K562 (cell line): ENCODE data around the gene PACRG. TPM values are rescaled to one million over a fixed set of nuclear protein-coding genes. Genes with fewer than 3 reads are reported as not detected.

Experiments
- ATAC-seq: fragments of 200-7000 bp; cut with Tn5 transposase; 3 replicates; pipeline ENCODE4 v1.9.1; 2020; ENCODE audit warnings: moderate library complexity
- BruUV-seq: library from RNA; stranded (reverse); fragments of 400-500 nt; replicated peaks from 2 replicates; lab custom pipeline; 2021; lab: Mats Ljungman, UMichigan
- CTCF ChIA-PET: fragments of 300-600 bp; formaldehyde crosslinking; extraction: SDS; loops from one replicate; lab custom pipeline; 2021; ENCODE audit warnings: low intra/inter-chr PET ratio; lab: Yijun Ruan, JAX
- POLR2A ChIA-PET: fragments of 300-600, 350-650 bp; sonication (Branson Sonifier 250); formaldehyde crosslinking; extraction: SDS; loops from one replicate; lab custom pipeline; 2021; ENCODE audit warnings: antibody characterized with exemption, inconsistent platforms; lab: Yijun Ruan, JAX
- DNase-seq, 4 experiments: peaks; one replicate each; pipeline versions ENCODE4 v3.0.0 to v3.0.0-alpha.2; 2011 to 2018; ENCODE audit warnings: low spot score in 3 of 4, mixed read lengths in 3 of 4; ENCODE audit errors: extremely low read depth in 1 of 4
- FAIRE-seq: peaks from 2 replicates; lab custom pipeline; 2011; peaks lifted over from hg19 to GRCh38; lab: Jason Lieb, UNC
- H2AFZ ChIP-seq: 2 replicates; pipeline ENCODE4 v1.6.0; 2011; ENCODE audit warnings: low read depth, low read length, control low read depth, inconsistent platforms
- H3K27ac ChIP-seq: fragments of 200-600 bp; 3 replicates; pipeline ENCODE4 v1.8.0; 2011; ENCODE audit warnings: low read depth, mild to moderate bottlenecking, control low read depth, inconsistent platforms, low read length, moderate library complexity, mixed read lengths; ENCODE audit errors: extremely low read depth
- H3K27me3 ChIP-seq, 2 experiments: fragments of 300-600 bp in 1 of 2; 2 replicates in 1 of 2; 3 replicates in 1 of 2; pipeline versions ENCODE4 v1.6.0 to v1.8.0; 2011; ENCODE audit warnings: inconsistent platforms in 2 of 2, low read length in 2 of 2, mild to moderate bottlenecking in 1 of 2, mixed read lengths in 1 of 2, moderate library complexity in 1 of 2; ENCODE audit not compliant: control insufficient read depth in 2 of 2, insufficient read depth in 2 of 2
- H3K36me3 ChIP-seq: fragments of 300-600 bp; 3 replicates; pipeline ENCODE4 v1.8.0; 2011; ENCODE audit warnings: mild to moderate bottlenecking, low read length, inconsistent platforms; ENCODE audit not compliant: control insufficient read depth, insufficient read depth
- H3K4me1 ChIP-seq, 2 experiments: fragments of 200-600 bp in 1 of 2; replicated peaks in 1 of 2; 2 replicates in 1 of 2; 3 replicates in 1 of 2; pipeline versions ENCODE4 v1.5.1 to v1.8.0; 2011; ENCODE audit warnings: inconsistent platforms in 2 of 2, low read length in 2 of 2, mild to moderate bottlenecking in 1 of 2, mixed read lengths in 1 of 2, moderate library complexity in 1 of 2; ENCODE audit not compliant: control insufficient read depth in 2 of 2, insufficient read depth in 2 of 2
- H3K4me2 ChIP-seq: 2 replicates; pipeline ENCODE4 v1.6.1; 2011; ENCODE audit warnings: low read length, control low read depth, inconsistent platforms, mixed read lengths; ENCODE audit not compliant: insufficient read depth
- H3K4me3 ChIP-seq: fragments of 200-600 bp; sonication (generic), shearing (Covaris generic); 2 replicates; pipeline ENCODE4 v1.5.1; 2016; ENCODE audit warnings: control low read depth, inconsistent platforms
- H3K79me2 ChIP-seq: fragments of 200-600 bp; 3 replicates; pipeline ENCODE4 v1.8.0; 2011; ENCODE audit warnings: low read length, inconsistent platforms; ENCODE audit not compliant: control insufficient read depth, insufficient read depth
- H3K9ac ChIP-seq, 2 experiments: 2 replicates each; pipeline versions ENCODE4 v1.6.0 to v1.6.1; 2011; ENCODE audit warnings: low read depth in 2 of 2, low read length in 2 of 2, control low read depth in 1 of 2, inconsistent platforms in 1 of 2, mild to moderate bottlenecking in 1 of 2, mixed read lengths in 1 of 2; ENCODE audit not compliant: insufficient read depth in 1 of 2
- H3K9me1 ChIP-seq: one replicate; pipeline ENCODE4 v1.6.0; 2011; ENCODE audit warnings: inconsistent platforms, mild to moderate bottlenecking, low read length, moderate library complexity; ENCODE audit not compliant: control insufficient read depth, insufficient read depth
- H3K9me3 ChIP-seq: replicated peaks from 2 replicates; pipeline ENCODE4 v1.5.1; 2011; ENCODE audit warnings: low read depth, low read length, inconsistent platforms; ENCODE audit not compliant: control insufficient read depth, insufficient read depth
- H4K20me1 ChIP-seq: replicated peaks from 2 replicates; pipeline ENCODE4 v1.6.1; 2011; ENCODE audit warnings: low read length, inconsistent platforms, mixed read lengths; ENCODE audit not compliant: control insufficient read depth, insufficient read depth
- AFF1 ChIP-seq, 2 experiments: fragments of 450-650 bp; IDR thresholded peaks; 2 replicates each; pipeline ENCODE4 v1.6.1; 2018; ENCODE audit warnings: mild to moderate bottlenecking in 2 of 2, low read depth in 1 of 2; ENCODE audit not compliant: partially characterized antibody in 2 of 2
- GTF2F1 ChIP-seq: IDR thresholded peaks from 2 replicates; pipeline ENCODE4 v1.6.1; 2011; ENCODE audit warnings: low read depth, low read length, improper control_type of control experiment
- NEUROD1 ChIP-seq: fragments of 150-350 bp; IDR thresholded peaks from 2 replicates; pipeline ENCODE4 v1.6.1; 2014; ENCODE audit warnings: borderline replicate concordance, low read length, low read depth; ENCODE audit not compliant: partially characterized antibody
- SPI1 ChIP-seq: IDR thresholded peaks from 2 replicates; pipeline ENCODE4 v1.6.1; 2011; ENCODE audit warnings: low read depth, low read length, control low read depth, borderline replicate concordance
- ZNF589 ChIP-seq: fragments of 200-800 bp; sonication (Bioruptor generic); IDR thresholded peaks from 2 replicates; pipeline ENCODE4 v1.6.1; 2016; ENCODE audit warnings: low read depth, missing genetic modification characterization, missing compliant biosample characterization
- ZNF79 ChIP-seq: fragments of 250-450 bp; sonication (Bioruptor Pico); IDR thresholded peaks from 2 replicates; pipeline ENCODE4 v1.4.0; 2020; ENCODE audit warnings: low read depth, mild to moderate bottlenecking, moderate library complexity
- WGBS: fragments of 100-300 bp; shearing (Covaris generic); methylation state at CpG from one replicate; pipeline ENCODE4 v1.1.6; 2016; ENCODE audit warnings: low coverage, mixed read lengths; ENCODE audit not compliant: insufficient coverage; ENCODE audit errors: missing lambda C conversion rate; 5-methylcytosine and 5-hydroxymethylcytosine counted together
- in situ Hi-C: fragments of 300-500 bp; cut with MboI; formaldehyde crosslinking; loops from 4 replicates; pipeline ENCODE4 v1.15.0; 2018; ENCODE audit warnings: inconsistent platforms, mixed read lengths
- intact Hi-C: fragments of 100-400 bp; cut with micrococcal nuclease; formaldehyde crosslinking; loops from 2 replicates; pipeline ENCODE4 v1.14.2; 2022
- polyA plus RNA-seq, 8 experiments: library from polyadenylated mRNA; depleted of rRNA in 4 of 8; stranded (reverse) in 5 of 8; unstranded in 3 of 8; fragments of >200 nt; fragmentation: Nextera tagmentation in 2 of 8; fragmentation: Illumina TruSeq in 1 of 8; extraction: Ambion mirVana in 2 of 8; extraction: Trizol in 1 of 8; gene quantifications; 2 replicates each; pipeline versions ENCODE4 v1.2.1 to v1.2.3, GENCODE V29; 2011 to 2014; ENCODE audit warnings: inconsistent platforms in 1 of 8, missing spikeins in 1 of 8
- total RNA-seq, 7 experiments: library from RNA; depleted of rRNA in 6 of 7; stranded (reverse); fragments of >200 nt in 6 of 7; fragmentation: Illumina TruSeq in 2 of 7; extraction: Trizol in 2 of 7; gene quantifications; 2 replicates each; pipeline versions ENCODE4 v1.2.1 to v1.2.3, GENCODE V29; 2011 to 2021; ENCODE audit warnings: low replicate concordance in 1 of 7

PACRG gene
- total and polyA plus RNA-seq, 9 of the 15 experiments (the other 6 are each of a cell fraction or from before 2014, with no cell fraction given) = 0.04 TPM; not detected in 8

DNA sequence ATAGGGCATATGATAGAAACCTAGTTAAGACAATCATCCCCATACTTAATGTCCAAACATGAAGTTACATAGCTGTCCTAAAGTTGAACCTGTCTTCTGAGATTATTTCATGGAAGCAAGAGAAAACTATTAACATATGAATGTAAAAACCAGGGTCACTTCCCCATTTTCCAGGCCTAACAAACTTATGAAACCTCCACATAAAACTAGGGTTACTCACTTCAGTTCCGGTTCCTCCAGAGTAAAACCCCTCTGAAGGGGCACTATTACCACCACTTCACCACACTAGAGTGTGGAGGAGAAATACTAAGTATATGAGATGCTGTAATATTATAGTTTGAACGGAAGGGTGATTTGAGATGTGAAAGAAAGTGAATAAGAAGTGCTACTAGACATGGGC lies 15.1 kb upstream of the PACRG start:
- no TSS peak for BruUV-seq
- Histone ChIP-seq H3K4me2 (no peak overlapping the region), H3K9ac (no peak overlapping the region), H2AFZ (no peak overlapping the region), H3K9me1 (no peaks in the 10 kb centered on the region), H3K79me2 (no peaks in the 10 kb centered on the region), H3K9me3 (no peaks in the 10 kb centered on the region), H3K27me3 (no peaks in the 10 kb centered on the region), H3K4me3 (no peak overlapping the region), H3K36me3 (no peaks in the 10 kb centered on the region), H4K20me1 (no peaks in the 10 kb centered on the region), H3K4me1 (no peaks in the 10 kb centered on the region), H3K27ac (no peak overlapping the region)
- ATAC-seq (no peak), FAIRE-seq (no peak), DNase-seq (no peak)
- TF ChIP-seq ZNF79 (CRISPR knock-in tag) (no peak), SPI1 (peak; percentile 38; the same call in 1 of the 2 replicates)
- ChIA-PET CTCF (no interaction called here), POLR2A (interaction anchor here (0.8 kb wide), 1 partner anchor 108 kb away, joined by 3 read pairs; no protein-coding TSS in a partner anchor)
- intact Hi-C loops (no loop called here), in situ Hi-C loops (no loop called here)
- WGBS = 3% methylated on average over 2 of the region's 2 CpGs

DNA sequence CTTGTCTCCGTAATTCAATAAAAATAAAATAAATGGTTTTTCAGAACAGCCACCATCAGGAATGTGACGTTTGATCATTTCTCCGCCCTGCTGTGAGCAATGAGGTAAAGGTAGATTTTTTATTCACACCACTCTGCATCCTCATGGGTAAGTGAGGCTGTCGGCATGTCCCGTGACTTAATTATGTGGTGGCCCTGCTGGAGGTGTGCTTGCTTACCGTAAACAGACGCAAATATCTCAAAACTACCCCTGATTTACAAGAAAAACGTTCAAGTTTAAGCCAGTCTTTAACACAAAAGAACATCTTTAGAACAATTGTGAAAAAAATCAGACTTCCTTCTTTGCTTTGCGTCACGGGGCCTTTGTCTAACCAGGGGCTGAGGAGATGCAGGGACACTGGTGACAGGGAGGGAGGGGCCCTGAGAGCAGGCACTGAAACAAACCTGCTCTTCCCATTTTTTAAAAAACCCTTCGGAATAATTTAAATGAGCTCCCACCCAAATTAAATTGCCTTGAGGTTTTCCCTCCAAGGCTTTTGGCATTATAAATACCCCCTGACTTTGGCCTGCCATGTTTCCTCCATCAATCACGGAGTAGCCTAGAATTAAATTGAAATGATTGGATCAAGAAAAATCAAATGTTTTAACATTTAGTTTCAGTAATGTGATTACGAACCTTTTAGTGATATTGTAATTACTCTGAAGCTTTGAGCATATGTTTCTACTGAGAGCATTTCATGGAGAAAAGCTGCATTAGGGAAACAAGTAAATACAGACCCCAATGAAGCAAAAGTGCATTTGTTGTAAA lies 13.6 kb upstream of the PACRG start:
- FAIRE-seq (no peak), ATAC-seq (no peak), DNase-seq (no peak)
- Histone ChIP-seq H3K4me2 (no peak overlapping the region), H2AFZ (no peak overlapping the region), H3K27ac (no peak overlapping the region), H3K9ac (no peak overlapping the region), H3K4me3 (no peak overlapping the region), H3K9me1 (no peaks in the 10 kb centered on the region), H4K20me1 (no peaks in the 10 kb centered on the region), H3K9me3 (no peaks in the 10 kb centered on the region), H3K36me3 (no peaks in the 10 kb centered on the region)
- intact Hi-C loops = no loop called here
- WGBS = under 1% methylated on average over 13 of the region's 13 CpGs
- CTCF ChIA-PET = no interaction called here
- no TSS peak for BruUV-seq
- POLR2A ChIA-PET = interaction anchor here (1.2 kb wide), 1 partner anchor 12 kb away, joined by 5 read pairs; no protein-coding TSS in a partner anchor
- TF ChIP-seq NEUROD1 = no peak
- TF ChIP-seq ZNF589 = no peak
- no peak for TF ChIP-seq AFF1 (IDR thresholded peaks at IDR 0.05; ENCODE audit: low read depth in 1 of 2, partially characterized antibody in 2 of 2)
- no peak for TF ChIP-seq GTF2F1
- TF ChIP-seq, all 486 proteins: peak for 0
- Histone ChIP-seq H3K4me1 (no peaks in the 10 kb centered on the region), H3K79me2 (no peaks in the 10 kb centered on the region), H3K27me3 (no peaks in the 10 kb centered on the region)
- in situ Hi-C loops = no loop called here
